Measurements from ENCODE around the gene SKAP2. TPM values are rescaled to one million over a fixed set of nuclear protein-coding genes. Genes with fewer than 3 reads are reported as not detected.

The SKAP2 gene
- total RNA-seq, 1 experiment from 2014 or later, result 3.2 TPM

- H3K9ac ChIP-seq (ENCODE audit: extremely low read depth, insufficient read length, low read length), result no peak overlapping the region
- H3K27me3 ChIP-seq (ENCODE audit: insufficient read depth, low read length), result no peaks in the 10 kb centered on the region
- H4K20me1 ChIP-seq (ENCODE audit: control insufficient read depth, insufficient read depth, insufficient read length), result no peaks in the 10 kb centered on the region
- WGBS (ENCODE audit: extremely low coverage, insufficient read length, low lambda C conversion rate), result no CpG with 5 or more reads among the region's 2 CpGs
- H3K27ac ChIP-seq (ENCODE audit: insufficient read length, low read depth, low read length), result no peak overlapping the region
- DNase-seq, result no peak
- Mint-ChIP-seq H3K4me1 (peaks cover 0 to 2% of the 10 kb centered on the region in 2 experiments; a peak in 1 of 4 replicates), H3K4me3 (no peak overlapping the region), H3K27me3 (ENCODE audit: low read depth) (no peaks in the 10 kb centered on the region; the same call in 1 of the 2 replicates), H3K27ac (no peak overlapping the region), H3K36me3 (ENCODE audit: insufficient read depth in 1 of 3, low read depth in 3 of 3) (0 out of 7 replicates have a peak, but pooled peaks cover 0 to 5% (median 0%) of the 10 kb centered on the region in 3 experiments), H3K9me3 (peaks cover 0 to 3% of the 10 kb centered on the region in 2 experiments; a peak in 1 of 5 replicates)
- no peak overlapping the region for H4K91ac ChIP-seq (ENCODE audit: insufficient read length, low read depth, low read length)
- no peaks in the 10 kb centered on the region for H3K9me3 ChIP-seq (ENCODE audit: control insufficient read depth, low read depth, low read length)
- H2BK120ac ChIP-seq (ENCODE audit: low read depth, low read length, poor library complexity, severe bottlenecking), result no peak overlapping the region
- no peak overlapping the region for H4K8ac ChIP-seq (replicated peaks; ENCODE audit: insufficient read length, low read depth, low read length)
- H3K4me2 ChIP-seq (ENCODE audit: insufficient read depth, insufficient read length, low read length), result no peak overlapping the region
- H3K4me1 ChIP-seq (ENCODE audit: insufficient read depth, low read length), result no peaks in the 10 kb centered on the region
- no peak overlapping the region for H3K14ac ChIP-seq (ENCODE audit: insufficient read depth, low read length)
- H3K23me2 ChIP-seq (ENCODE audit: insufficient read length, low read depth, low read length, poor library complexity, severe bottlenecking), result no peaks in the 10 kb centered on the region
- no peak overlapping the region for H3K23ac ChIP-seq (ENCODE audit: insufficient read length, low read depth, low read length)
- H3K18ac ChIP-seq (ENCODE audit: insufficient read length, low read depth, low read length), result no peak overlapping the region
- no peaks in the 10 kb centered on the region for H3K79me2 ChIP-seq (ENCODE audit: insufficient read depth, low read length)
- TF ChIP-seq CTCF (conservative IDR thresholded peaks at IDR 0.05), result no peak
- H3T11ph ChIP-seq (ENCODE audit: low read length), result no peak overlapping the region
- H2AFZ ChIP-seq (ENCODE audit: low read length), result no peak overlapping the region
- no peak overlapping the region for H2BK12ac ChIP-seq (ENCODE audit: insufficient read length, low read depth, low read length)
- no peak overlapping the region for H2BK20ac ChIP-seq (ENCODE audit: low read depth, low read length, poor library complexity, severe bottlenecking)
- H3K4ac ChIP-seq (ENCODE audit: low read depth, low read length), result no peak overlapping the region
- no peak overlapping the region for H2BK15ac ChIP-seq (ENCODE audit: low read depth, low read length)
- H2BK5ac ChIP-seq (ENCODE audit: insufficient read length, low read length), result no peak overlapping the region
- H4K5ac ChIP-seq (ENCODE audit: insufficient read length, low read depth, low read length), result no peak overlapping the region
- H3K79me1 ChIP-seq (ENCODE audit: insufficient read depth, low read depth, low read length, poor library complexity, severe bottlenecking), result no peaks in the 10 kb centered on the region
- H2AK5ac ChIP-seq (ENCODE audit: insufficient read length, low read length), result no peak overlapping the region
- H3K56ac ChIP-seq (ENCODE audit: insufficient read length, low read depth, low read length), result no peak overlapping the region
Measured at GRCh38 chr7:26794541-26794940, 69.8 kb downstream of the SKAP2 start.

Data from H9 (cell line).